Medulla oblongata (tissue), 1 donor: ENCODE measurements around the gene CAPN7.
A peak's percentile ranks its signal among the peaks of the same experiment; 100 is the strongest.

ENCODE experiments used
- DNase-seq: peaks from one replicate; pipeline ENCODE4 v3.0.0-alpha.2; 2015; ENCODE audit errors: extremely low spot score

The CAPN7 gene

GRCh38 chr3:15276028-15276724 lies 70.1 kb downstream of the CAPN7 start:
- DNase-seq: no peak

- DNase-seq: no peak
Measured at GRCh38 chr3:15277861-15278500, 71.9 kb downstream of the CAPN7 start.

DNA sequence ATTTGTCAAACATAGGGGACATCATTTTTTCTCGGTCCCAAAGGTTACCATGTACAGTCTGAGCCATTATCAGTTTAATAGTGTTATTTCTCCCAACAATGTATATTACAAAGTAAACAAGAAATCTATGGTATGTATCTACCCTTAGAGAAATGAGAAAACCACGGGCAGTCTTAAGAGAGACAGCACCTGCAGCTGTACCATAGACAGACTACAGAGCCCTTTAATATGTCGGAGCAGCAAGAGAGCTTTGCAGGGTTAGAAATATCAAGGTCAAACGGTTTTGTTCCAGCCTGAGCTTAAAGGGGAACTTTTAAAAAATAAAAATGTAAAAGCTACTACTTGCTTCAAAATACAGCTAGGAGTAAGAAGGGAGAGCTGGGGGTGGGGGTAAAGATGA lies 73.2 kb downstream of the CAPN7 start:
- DNase-seq: no peak

GRCh38 chr3:15279671-15280402 lies 73.8 kb downstream of the CAPN7 start:
- no peak for DNase-seq

GRCh38 chr3:15280853-15281532 lies 74.9 kb downstream of the CAPN7 start:
- no peak for DNase-seq

DNA sequence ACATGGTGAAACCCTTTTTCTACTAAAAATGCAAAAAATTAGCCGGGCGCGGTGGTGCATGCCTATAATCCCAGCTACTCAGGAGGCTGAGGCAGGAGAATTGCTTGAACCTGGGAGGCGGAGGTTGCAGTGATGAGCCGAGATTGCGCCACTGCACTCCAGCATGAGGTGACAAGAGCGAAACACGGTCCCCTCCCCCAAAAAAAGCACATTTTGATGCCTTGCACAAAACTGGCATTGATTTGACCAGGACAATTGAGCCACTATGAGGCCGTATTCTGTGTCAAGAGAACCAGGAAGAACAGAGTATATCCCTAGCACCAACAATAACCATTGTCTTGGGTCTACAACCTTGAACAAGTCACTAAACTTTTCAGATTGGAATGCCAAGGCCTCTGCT lies 75.8 kb downstream of the CAPN7 start:
- DNase-seq: peak; percentile 86

- DNase-seq: no peak
Measured at GRCh38 chr3:15283702-15284101, 77.7 kb downstream of the CAPN7 start.

GRCh38 chr3:15284121-15284889 lies 78.3 kb downstream of the CAPN7 start:
- no peak for DNase-seq

- DNase-seq: no peak
Measured at GRCh38 chr3:15286022-15286421, 80.0 kb downstream of the CAPN7 start.

DNA sequence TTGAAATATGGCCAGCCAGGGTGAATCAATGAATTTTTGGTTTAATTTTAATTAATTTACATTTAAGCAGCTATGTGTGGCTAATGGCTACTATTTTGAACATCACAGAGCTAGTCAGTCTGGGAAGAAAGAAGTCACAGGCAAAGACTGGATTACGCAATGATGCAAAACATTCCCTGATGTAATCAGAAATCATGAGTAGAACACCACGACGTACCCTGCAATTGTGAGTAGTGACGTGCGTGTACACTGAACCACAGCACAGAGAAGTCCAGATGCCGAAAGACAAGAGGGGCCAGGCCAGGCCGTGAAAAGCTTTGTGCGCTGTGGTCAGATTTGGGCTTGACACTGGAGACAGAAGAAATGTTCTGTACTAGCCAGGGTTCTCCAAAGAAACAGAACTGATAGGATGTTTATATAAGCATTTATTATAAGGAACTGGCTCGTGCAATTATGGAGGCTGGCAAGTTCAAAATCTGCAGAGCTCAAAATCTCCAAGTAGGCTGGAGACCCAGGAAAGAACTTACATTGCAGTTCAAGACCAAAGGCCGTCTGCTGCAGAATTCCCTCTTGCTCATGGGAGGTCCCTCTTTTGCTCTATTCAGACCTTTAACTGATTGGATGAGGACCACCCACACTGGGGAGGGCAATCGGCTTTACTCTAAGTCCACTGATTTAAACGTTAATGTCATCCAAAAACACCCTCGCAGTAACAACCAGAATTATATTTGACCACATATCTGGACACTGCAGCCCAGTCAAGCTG lies 81.7 kb downstream of the CAPN7 start:
- DNase-seq: no peak

- DNase-seq: no peak
Measured at GRCh38 chr3:15288331-15289035, 82.4 kb downstream of the CAPN7 start.

- DNase-seq: no peak
Measured at GRCh38 chr3:15289661-15290060, 83.6 kb downstream of the CAPN7 start.

GRCh38 chr3:15290736-15291135 lies 84.7 kb downstream of the CAPN7 start:
- DNase-seq: no peak

DNA sequence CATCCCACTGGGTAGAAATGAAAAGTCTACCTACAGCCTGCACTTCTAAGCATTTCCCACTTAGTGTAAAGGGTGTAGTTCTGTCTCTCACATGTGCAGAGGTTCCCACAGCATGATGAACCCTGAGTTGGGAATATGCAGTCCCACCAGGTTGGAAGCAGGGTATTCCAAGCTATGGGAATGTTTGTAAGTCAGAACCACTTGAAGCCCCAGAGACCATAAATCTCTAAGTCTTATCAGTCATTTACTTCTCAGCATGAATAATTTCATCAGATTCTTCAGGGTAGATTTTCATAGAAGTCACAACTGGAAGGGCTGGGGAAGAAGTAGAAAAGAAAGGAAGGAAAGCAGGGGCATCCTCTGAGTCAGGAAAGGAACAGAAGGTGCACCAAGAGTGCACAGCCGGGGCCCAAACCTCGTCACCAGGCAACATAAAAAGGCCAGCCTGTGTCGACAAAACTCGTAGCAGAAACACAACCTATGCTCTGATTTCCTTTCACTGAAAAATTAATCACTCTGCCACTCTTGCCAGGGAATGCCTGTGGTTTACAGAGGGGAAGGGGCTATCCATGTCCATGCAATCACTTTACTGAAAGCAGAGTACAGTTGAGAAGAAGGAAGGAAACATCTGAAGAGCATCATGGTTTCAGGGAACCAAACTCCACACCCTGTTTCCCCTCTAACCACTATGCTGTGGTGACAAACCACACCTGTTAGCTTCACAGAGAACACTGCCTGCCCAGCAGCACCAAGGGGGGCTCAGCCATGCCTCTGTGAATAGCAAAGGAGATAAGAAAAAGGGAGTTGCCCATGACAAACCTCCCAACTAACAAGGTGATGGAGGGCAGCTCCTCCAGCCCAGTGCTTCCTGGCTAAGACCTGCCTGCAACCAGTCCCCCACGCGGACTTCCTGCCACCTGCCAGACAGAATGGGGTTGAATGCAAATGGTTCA lies 85.8 kb downstream of the CAPN7 start:
- DNase-seq: no peak

DNA sequence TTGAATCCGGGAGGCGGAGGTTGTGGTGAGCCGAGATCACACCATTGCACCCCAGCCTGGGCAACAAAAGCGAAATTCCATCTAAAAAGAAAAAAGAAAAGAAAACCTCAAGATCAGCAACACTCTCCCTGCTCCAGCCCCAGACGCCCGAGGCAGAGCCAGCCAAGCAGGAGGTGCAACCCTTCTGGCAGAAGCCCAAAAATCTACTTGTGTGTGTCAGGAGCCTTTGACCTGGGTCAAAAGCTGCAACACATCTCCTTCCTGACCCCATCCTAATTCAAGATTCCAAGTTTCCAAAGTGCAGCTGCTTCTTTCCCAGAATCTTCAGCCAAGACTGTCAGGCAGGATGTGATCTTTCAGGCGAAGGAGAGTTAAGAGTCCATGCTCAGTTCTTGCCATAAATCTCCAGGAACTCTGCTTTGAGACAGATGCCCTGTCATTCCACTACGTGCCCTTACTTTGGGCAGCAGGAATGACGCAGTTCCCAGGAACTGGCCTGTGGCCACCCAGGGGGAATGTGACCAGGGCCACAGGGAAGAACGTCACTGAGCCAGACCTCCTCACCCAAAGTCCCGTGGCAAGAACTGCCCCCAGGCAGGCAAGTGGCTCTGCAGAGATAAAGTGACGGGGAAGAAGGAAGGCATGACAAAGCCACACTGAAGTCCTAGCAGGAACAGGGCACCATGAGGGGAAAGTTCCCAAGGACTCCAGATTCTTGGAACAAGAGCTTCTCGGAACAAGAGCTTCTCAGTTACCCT lies 86.9 kb downstream of the CAPN7 start:
- DNase-seq: no peak

GRCh38 chr3:15294929-15295328 lies 88.9 kb downstream of the CAPN7 start:
- DNase-seq: no peak

DNA sequence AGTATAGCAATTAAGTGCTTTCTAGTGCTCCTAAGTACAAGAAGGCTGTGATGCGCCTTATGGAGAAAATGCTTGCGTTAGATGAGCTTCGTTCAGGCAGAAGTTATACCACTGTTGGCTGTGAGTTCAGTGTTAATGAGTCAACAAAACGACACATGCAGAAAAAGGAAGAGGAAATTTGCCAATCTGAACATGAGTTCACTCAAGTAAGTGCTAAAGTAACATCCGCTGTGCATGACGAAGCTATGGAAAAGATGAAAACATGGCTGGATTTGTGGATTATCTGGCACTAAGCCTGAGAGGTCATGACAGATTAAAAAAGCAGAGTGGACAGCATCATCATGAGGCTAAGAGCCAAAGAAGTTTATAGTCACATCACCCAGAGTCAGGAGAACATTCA lies 89.5 kb downstream of the CAPN7 start:
- DNase-seq: peak; percentile 56

DNA sequence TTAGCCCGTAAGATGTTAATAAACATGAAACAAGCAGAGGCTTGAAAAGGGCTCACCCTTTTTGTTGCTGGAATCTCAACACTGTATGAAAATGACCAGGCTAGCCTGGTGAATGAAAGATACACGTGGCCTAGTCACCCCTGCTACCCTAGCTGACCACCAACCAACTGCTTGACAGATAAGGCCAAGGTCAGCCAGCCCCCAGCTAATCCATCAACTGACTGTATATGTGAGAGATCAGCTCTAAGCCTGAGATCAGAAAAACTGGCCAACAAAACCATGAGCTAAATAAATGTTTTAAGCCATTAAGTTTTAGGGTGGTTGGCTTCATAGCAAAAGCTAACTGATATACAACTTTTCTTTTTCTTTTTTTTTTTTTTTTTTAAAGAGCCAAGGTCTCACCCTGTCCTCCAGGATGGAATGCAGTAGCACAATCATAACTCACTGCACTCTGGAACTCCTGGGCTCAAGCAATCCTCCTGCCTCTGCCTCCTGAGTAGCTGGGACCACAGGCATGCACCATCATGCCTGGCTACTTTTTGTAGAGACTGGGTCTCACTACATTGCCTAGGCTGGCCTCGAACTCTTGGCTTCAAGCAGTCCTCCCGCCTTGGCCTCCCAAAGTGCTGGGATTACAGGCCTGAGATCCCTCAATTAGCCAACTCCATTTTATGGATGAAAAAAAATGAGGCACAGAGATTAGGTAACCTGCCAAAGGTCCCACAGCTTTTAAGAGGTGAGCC lies 91.7 kb downstream of the CAPN7 start:
- DNase-seq: no peak
